PC-9 (cell line): ENCODE measurements around the gene TRABD. TPM values are rescaled to one million over a fixed set of nuclear protein-coding genes. Genes with fewer than 3 reads are reported as not detected.
"Not testable (repeated sequence)": the region's sequence is repeated elsewhere in the genome, so short reads cannot be mapped to it uniquely, and the experiment has no call there.

Source experiments
- BruUV-seq: library from RNA; stranded (reverse); fragments of 400-500 nt; replicated peaks from 2 replicates; lab custom pipeline; 2021; lab: Mats Ljungman, UMichigan
- CTCF ChIA-PET: fragments of 300-600 bp; sonication (Branson Sonifier 250); formaldehyde crosslinking; loops from one replicate; lab custom pipeline; 2022; ENCODE audit warnings: antibody characterized with exemption; lab: Charles Lee
- POLR2A ChIA-PET: fragments of 300-600 bp; sonication (Branson Sonifier 250); formaldehyde crosslinking; loops from one replicate; lab custom pipeline; 2022; ENCODE audit warnings: antibody characterized with exemption; ENCODE audit not compliant: unreplicated experiment; lab: Charles Lee
- DNase-seq, 2 experiments: peaks; one replicate each; pipeline versions ENCODE4 v3.0.0 to v3.0.0-alpha.2; 2015 to 2022; ENCODE audit warnings: mixed read lengths in 1 of 2
- H2AFZ ChIP-seq: fragments of 200-600 bp; sonication (generic); 2 replicates; pipeline ENCODE4 v1.8.1; 2017; ENCODE audit warnings: antibody characterized with exemption
- H3F3A ChIP-seq: fragments of 200-600 bp; sonication (generic); 2 replicates; pipeline ENCODE4 v1.8.1; 2017; ENCODE audit warnings: antibody characterized with exemption, mild to moderate bottlenecking, low read depth; ENCODE audit not compliant: insufficient read depth
- H3K27ac ChIP-seq: fragments of 200-600 bp; sonication (generic); 2 replicates; pipeline ENCODE4 v1.6.1; 2016; ENCODE audit warnings: mixed run types
- H3K27me3 ChIP-seq: fragments of 200-600 bp; sonication (generic); 2 replicates; pipeline ENCODE4 v1.6.1; 2016; ENCODE audit warnings: low read depth, mixed run types; ENCODE audit not compliant: insufficient read depth
- H3K36me3 ChIP-seq: fragments of 200-600 bp; sonication (generic); 2 replicates; pipeline ENCODE4 v1.6.1; 2016; ENCODE audit warnings: low read depth, mixed run types
- H3K4me1 ChIP-seq: fragments of 200-600 bp; sonication (generic); replicated peaks from 2 replicates; pipeline ENCODE4 v1.6.1; 2016; ENCODE audit warnings: mixed run types; ENCODE audit not compliant: insufficient read depth
- H3K4me2 ChIP-seq: fragments of 200-600 bp; sonication (generic); 2 replicates; pipeline ENCODE4 v1.6.1; 2017; ENCODE audit warnings: mixed run types
- H3K4me3 ChIP-seq: fragments of 200-600 bp; sonication (generic); 2 replicates; pipeline ENCODE4 v1.6.1; 2016; ENCODE audit warnings: mixed run types
- H3K79me2 ChIP-seq: fragments of 200-600 bp; sonication (generic); 2 replicates; pipeline ENCODE4 v1.6.1; 2017; ENCODE audit warnings: low read depth, mixed run types
- H3K9me2 ChIP-seq: fragments of 200-600 bp; sonication (generic); 2 replicates; pipeline ENCODE4 v1.8.1; 2017; ENCODE audit warnings: mild to moderate bottlenecking; ENCODE audit not compliant: insufficient read depth
- H3K9me3 ChIP-seq: fragments of 200-600 bp; sonication (generic); 2 replicates; pipeline ENCODE4 v1.8.1; 2016; ENCODE audit warnings: low read depth; ENCODE audit not compliant: insufficient read depth
- H4K20me1 ChIP-seq: fragments of 200-600 bp; sonication (generic); 2 replicates; pipeline ENCODE4 v1.8.1; 2017; ENCODE audit not compliant: insufficient read depth
- CTCF ChIP-seq: fragments of 200-600 bp; sonication (generic); conservative IDR thresholded peaks from 2 replicates; pipeline ENCODE4 v1.6.1; 2017; ENCODE audit warnings: mixed run types, antibody characterized with exemption, mild to moderate bottlenecking, moderate library complexity
- EZH2 ChIP-seq: fragments of 200-600 bp; sonication (generic); IDR thresholded peaks from 2 replicates; pipeline ENCODE4 v1.8.0; 2017; ENCODE audit warnings: antibody characterized with exemption, low read depth
- intact Hi-C: fragments of 100-400 bp; cut with micrococcal nuclease; formaldehyde crosslinking; loops from one replicate; pipeline ENCODE4 v1.10.0; 2022; ENCODE audit not compliant: unreplicated experiment
- total RNA-seq: library from RNA; stranded (reverse); gene quantifications from 2 replicates; pipeline ENCODE4 v1.2.3, GENCODE V29; 2021

TRABD gene
- total RNA-seq, 1 experiment from 2014 or later, result 68.2 TPM

- Histone ChIP-seq H3K36me3 (peaks cover 28% of the 10 kb centered on the region), H3K4me2 (peak overlapping the region; percentile 97), H4K20me1 (peaks cover 24% of the 10 kb centered on the region), H3K4me3 (peak overlapping the region; percentile 89), H3K79me2 (peaks cover 28% of the 10 kb centered on the region), H3K27ac (no peak overlapping the region), H3K9me3 (no peaks in the 10 kb centered on the region), H2AFZ (no peak overlapping the region), H3F3A (peaks cover 41% of the 10 kb centered on the region; the same call in 1 of the 2 replicates), H3K27me3 (no peaks in the 10 kb centered on the region), H3K9me2 (no peaks in the 10 kb centered on the region), H3K4me1 (peaks cover 12% of the 10 kb centered on the region)
- ChIA-PET CTCF (interaction anchor here (0.5 to 0.7 kb wide), 2 partner anchors 198 to 215 kb away, joined by 6 read pairs; no protein-coding TSS in a partner anchor), POLR2A (no interaction called here)
- intact Hi-C loops, result loop anchor here (5.0 kb wide), 1 partner anchor 275 kb away; no protein-coding TSS in a partner anchor
- no peak for DNase-seq
- TF ChIP-seq EZH2, result no peak
- TF ChIP-seq CTCF, result no peak
- BruUV-seq, result TSS peak; percentile 29
These were observed 16.5 kb downstream of the TRABD start for GRCh38 chr22:50202130-50202666.

- peaks cover 46% of the 10 kb centered on the region; the same call in 1 of the 2 replicates for H3F3A ChIP-seq
- CTCF ChIA-PET, result no interaction called here
These were observed 17.6 kb downstream of the TRABD start for GRCh38 chr22:50203288-50203687.

DNA sequence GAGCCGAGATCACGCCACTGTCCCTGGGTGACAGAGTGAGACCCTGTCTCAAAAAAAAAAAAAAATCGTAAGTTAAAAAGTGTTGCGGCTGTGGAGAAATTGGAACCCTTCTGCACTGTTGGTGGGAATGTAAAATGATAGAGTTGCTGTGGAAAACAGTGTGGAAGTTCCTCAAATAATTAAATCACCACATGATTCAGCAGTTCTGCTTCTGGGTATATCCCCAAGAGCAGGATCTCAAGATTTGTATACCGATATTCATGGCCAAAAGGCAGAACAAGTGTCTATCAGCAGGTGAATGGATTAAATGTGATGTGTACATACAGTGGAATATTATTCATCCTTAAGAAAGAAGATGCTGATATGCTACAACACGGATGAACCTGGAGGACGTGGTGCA lies 18.9 kb downstream of the TRABD start:
- BruUV-seq, result no TSS peak

More at GRCh38 chr22:50203288-50203687, 17.6 kb downstream of the TRABD start:
- no peaks in the 10 kb centered on the region for H3K27me3 ChIP-seq
- no peak overlapping the region for H3K27ac ChIP-seq
- peaks cover 28% of the 10 kb centered on the region for H3K79me2 ChIP-seq
- DNase-seq, result no peak
- BruUV-seq, result no TSS peak
- no peak overlapping the region for H3K4me3 ChIP-seq
- no peak overlapping the region for H2AFZ ChIP-seq
- H3K9me2 ChIP-seq, result no peaks in the 10 kb centered on the region
- TF ChIP-seq CTCF (no peak), EZH2 (no peak)
- no peaks in the 10 kb centered on the region for H3K9me3 ChIP-seq
- peaks cover 35% of the 10 kb centered on the region for H4K20me1 ChIP-seq
- peaks cover 12% of the 10 kb centered on the region for H3K4me1 ChIP-seq
- POLR2A ChIA-PET, result no interaction called here
- H3K4me2 ChIP-seq, result no peak overlapping the region
- H3K36me3 ChIP-seq, result peaks cover 21% of the 10 kb centered on the region
- intact Hi-C loops, result loop anchor here (5.0 kb wide), 1 partner anchor 276 kb away; no protein-coding TSS in a partner anchor

DNA sequence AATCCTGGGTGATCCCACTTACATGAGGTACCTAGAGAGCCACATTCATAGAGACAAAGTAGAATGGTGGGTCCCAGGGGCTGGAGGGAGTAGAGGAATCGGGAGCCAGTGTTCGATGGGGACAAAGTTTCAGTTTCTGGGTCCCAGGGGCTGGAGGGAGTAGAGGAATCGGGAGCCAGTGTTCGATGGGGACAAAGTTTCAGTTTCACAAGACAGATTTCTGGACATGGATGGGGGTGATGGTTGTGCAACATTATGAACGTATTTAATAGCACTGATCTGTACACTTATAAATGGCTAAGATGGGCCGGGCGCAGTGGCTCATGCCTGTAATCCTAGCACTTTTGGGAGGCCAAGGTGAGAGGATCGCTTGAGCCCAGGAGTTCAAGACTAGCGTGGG lies 19.3 kb downstream of the TRABD start:
- Histone ChIP-seq H3K4me1 (peaks cover 12% of the 10 kb centered on the region), H3K79me2 (peaks cover 28% of the 10 kb centered on the region), H3K36me3 (peaks cover 21% of the 10 kb centered on the region), H3F3A (peaks cover 32% of the 10 kb centered on the region; the same call in 1 of the 2 replicates), H4K20me1 (peaks cover 51% of the 10 kb centered on the region)
- H3K9me3 ChIP-seq, BruUV-seq, H3K27me3 ChIP-seq, CTCF ChIA-PET, H3K4me3 ChIP-seq, H3K4me2 ChIP-seq, H3K27ac ChIP-seq, H3K9me2 ChIP-seq, DNase-seq, H2AFZ ChIP-seq, POLR2A ChIA-PET: not testable (repeated sequence)
- intact Hi-C loops, result loop anchor here (5.0 kb wide), 1 partner anchor 278 kb away; no protein-coding TSS in a partner anchor

More for the DNA sequence above, 18.9 kb downstream of the TRABD start:
- H4K20me1 ChIP-seq, result peaks cover 47% of the 10 kb centered on the region
- TF ChIP-seq CTCF (no peak), EZH2 (no peak)
- peaks cover 12% of the 10 kb centered on the region for H3K4me1 ChIP-seq
- intact Hi-C loops, result loop anchor here (5.0 kb wide), 1 partner anchor 277 kb away; no protein-coding TSS in a partner anchor
- ChIA-PET POLR2A (interaction anchor here (0.7 kb wide), 1 partner anchor 103 kb away, joined by 3 read pairs; the partner anchor contains the start of gene PLXNB2), CTCF (no interaction called here)
- H3K9me2 ChIP-seq, result no peaks in the 10 kb centered on the region
- no peaks in the 10 kb centered on the region for H3K9me3 ChIP-seq
- DNase-seq, result no peak
- H3F3A ChIP-seq, result peaks cover 34% of the 10 kb centered on the region; the same call in 1 of the 2 replicates
- H2AFZ ChIP-seq, result no peak overlapping the region
- peaks cover 28% of the 10 kb centered on the region for H3K79me2 ChIP-seq
- H3K36me3 ChIP-seq, result peaks cover 21% of the 10 kb centered on the region
- no peak overlapping the region for H3K27ac ChIP-seq
- no peak overlapping the region for H3K4me3 ChIP-seq
- no peak overlapping the region for H3K4me2 ChIP-seq
- H3K27me3 ChIP-seq, result no peaks in the 10 kb centered on the region
